ENCODE data around the gene PLEKHB2. TPM values are rescaled to one million over a fixed set of nuclear protein-coding genes. Genes with fewer than 3 reads are reported as not detected.

Gene PLEKHB2
- total RNA-seq, 4 donors from 2014 or later: 48.6 to 116 (median 59.0) TPM

- no peak for TF ChIP-seq CTCF (IDR thresholded peaks at IDR 0.05; ENCODE audit: low read depth)
Observed at GRCh38 chr2:131092458-131093005, 12.6 kb upstream of the PLEKHB2 start.

- no peak for TF ChIP-seq CTCF (IDR thresholded peaks at IDR 0.05; ENCODE audit: low read depth)
Observed at GRCh38 chr2:131093006-131093695, 12.0 kb upstream of the PLEKHB2 start, which contains the start of gene FAM168B. FAM168B (minus strand) TSS chr2:131093460; CDS start chr2:131082646, 10,814 bp downstream.

- no peak for TF ChIP-seq CTCF (IDR thresholded peaks at IDR 0.05; ENCODE audit: low read depth)
Observed at GRCh38 chr2:131093696-131094462, 11.3 kb upstream of the PLEKHB2 start.

GRCh38 chr2:131094463-131095281, 10.5 kb upstream of the PLEKHB2 start:
- no peak for TF ChIP-seq CTCF (IDR thresholded peaks at IDR 0.05; ENCODE audit: low read depth)

- no peak for TF ChIP-seq CTCF (IDR thresholded peaks at IDR 0.05; ENCODE audit: low read depth)
Observed at GRCh38 chr2:131103165-131103564, 2.0 kb upstream of the PLEKHB2 start.

- no peak for TF ChIP-seq CTCF (IDR thresholded peaks at IDR 0.05; ENCODE audit: low read depth)
Observed at GRCh38 chr2:131104487-131105155, 515 bp upstream of the PLEKHB2 start.
